GM12878 (cell line): Measurements from ENCODE around the gene TRPC6. TPM values are rescaled to one million over a fixed set of nuclear protein-coding genes. Genes with fewer than 3 reads are reported as not detected.

Experiments
- ATAC-seq: fragments of 200-7000 bp; cut with Tn5 transposase; 3 replicates; pipeline ENCODE4 v1.9.1; 2020; ENCODE audit warnings: mild to moderate bottlenecking, moderate library complexity
- BruUV-seq: library from RNA; stranded (reverse); fragments of 400-500 nt; replicated peaks from 2 replicates; lab custom pipeline; 2021; lab: Mats Ljungman, UMichigan
- CTCF ChIA-PET: fragments of 300-600 bp; sonication (Branson Sonifier 250); formaldehyde crosslinking; extraction: SDS; loops from one replicate; lab custom pipeline; 2021; ENCODE audit warnings: inconsistent platforms; lab: Yijun Ruan, JAX
- POLR2A ChIA-PET: fragments of 350-600 bp; formaldehyde crosslinking; extraction: SDS; loops from one replicate; lab custom pipeline; 2021; ENCODE audit warnings: inconsistent platforms; lab: Charles Lee
- RAD21 ChIA-PET: fragments of 300-600 bp; sonication (Branson Sonifier 250); formaldehyde crosslinking; loops from one replicate; lab custom pipeline; 2023; ENCODE audit warnings: antibody characterized with exemption; ENCODE audit not compliant: unreplicated experiment; lab: Charles Lee
- SMC1A ChIA-PET: fragments of 300-600 bp; sonication (Branson Sonifier 250); formaldehyde crosslinking; loops from one replicate; lab custom pipeline; 2023; ENCODE audit not compliant: unreplicated experiment, uncharacterized antibody; lab: Charles Lee
- DNase-seq: peaks from one replicate; pipeline ENCODE4 v3.0.0-alpha.2; 2011; ENCODE audit warnings: low read depth, low spot score
- FAIRE-seq: peaks from 3 replicates; lab custom pipeline; 2011; peaks lifted over from hg19 to GRCh38; lab: Jason Lieb, UNC
- H2AFZ ChIP-seq: 2 replicates; pipeline ENCODE4 v1.6.0; 2011; ENCODE audit warnings: low read depth, low read length, control low read depth; ENCODE audit not compliant: control insufficient read depth
- H3K27ac ChIP-seq: 2 replicates; pipeline ENCODE4 v1.5.1; 2011; ENCODE audit warnings: control low read depth; ENCODE audit not compliant: control insufficient read depth, insufficient read depth
- H3K27me3 ChIP-seq, 2 experiments: replicated peaks in 1 of 2; 2 replicates each; pipeline versions ENCODE4 v1.6.0 to v1.6.1; 2011; ENCODE audit warnings: low read length in 1 of 2; ENCODE audit not compliant: control insufficient read depth in 2 of 2, insufficient read depth in 2 of 2
- H3K36me3 ChIP-seq, 2 experiments: 2 replicates each; pipeline ENCODE4 v1.5.1; 2011; ENCODE audit warnings: low read length in 1 of 2; ENCODE audit not compliant: control insufficient read depth in 2 of 2, insufficient read depth in 2 of 2
- H3K4me1 ChIP-seq: 2 replicates; pipeline ENCODE4 v1.6.1; 2011; ENCODE audit warnings: mild to moderate bottlenecking, low read length, moderate library complexity, mixed read lengths; ENCODE audit not compliant: control insufficient read depth, insufficient read depth
- H3K4me2 ChIP-seq: 2 replicates; pipeline ENCODE4 v1.6.0; 2011; ENCODE audit warnings: control low read depth; ENCODE audit not compliant: control insufficient read depth, insufficient read depth
- H3K4me3 ChIP-seq: fragments of 200-600 bp; sonication (generic); 2 replicates; pipeline ENCODE4 v1.5.1; 2016
- H3K79me2 ChIP-seq: 2 replicates; pipeline ENCODE4 v1.6.0; 2011; ENCODE audit warnings: low read length; ENCODE audit not compliant: control insufficient read depth, insufficient read depth
- H3K9ac ChIP-seq: 2 replicates; pipeline ENCODE4 v1.8.0; 2011; ENCODE audit warnings: low read length, control low read depth, mixed read lengths; ENCODE audit not compliant: control insufficient read depth, insufficient read depth
- H3K9me3 ChIP-seq: replicated peaks from 3 replicates; pipeline ENCODE4 v1.5.1; 2011; ENCODE audit warnings: mild to moderate bottlenecking, low read length; ENCODE audit not compliant: control insufficient read depth, insufficient read depth
- H4K20me1 ChIP-seq: 2 replicates; pipeline ENCODE4 v1.6.0; 2011; ENCODE audit not compliant: control insufficient read depth, insufficient read depth
- CREB1 ChIP-seq: IDR thresholded peaks from 2 replicates; pipeline ENCODE4 v1.6.1; 2012; ENCODE audit warnings: low read depth, mild to moderate bottlenecking, inconsistent platforms
- HDGF ChIP-seq: fragments of 450-650 bp; IDR thresholded peaks from 2 replicates; pipeline ENCODE4 v1.6.1; 2016; ENCODE audit warnings: antibody characterized with exemption
- NR2C1 ChIP-seq: fragments of 450-650 bp; IDR thresholded peaks from 2 replicates; pipeline ENCODE4 v1.6.1; 2017; ENCODE audit warnings: antibody characterized with exemption, mild to moderate bottlenecking, moderate library complexity
- SIN3A ChIP-seq: IDR thresholded peaks from 2 replicates; pipeline ENCODE4 v1.6.1; 2012; ENCODE audit warnings: low read depth, low read length, improper control_type of control experiment
- SMC3 ChIP-seq: IDR thresholded peaks from 2 replicates; pipeline ENCODE4 v1.6.1; 2011; ENCODE audit warnings: low read length, improper control_type of control experiment, borderline replicate concordance
- ZSCAN29 ChIP-seq: fragments of 450-650 bp; IDR thresholded peaks from 2 replicates; pipeline ENCODE4 v1.6.1; 2017; ENCODE audit warnings: mild to moderate bottlenecking, moderate library complexity
- ZZZ3 ChIP-seq: IDR thresholded peaks from 2 replicates; pipeline ENCODE4 v1.6.1; 2011; ENCODE audit warnings: low read depth; ENCODE audit not compliant: control insufficient read depth, insufficient read length
- WGBS: methylation state at CpG from one replicate; pipeline ENCODE4 v1.1.6; 2016; ENCODE audit warnings: low lambda C conversion rate; ENCODE audit not compliant: insufficient replicate concordance, insufficient coverage; ENCODE audit errors: missing lambda C conversion rate; 5-methylcytosine and 5-hydroxymethylcytosine counted together
- in situ Hi-C: fragments of 300-500 bp; cut with MboI; formaldehyde crosslinking; loops from 9 replicates; pipeline ENCODE4 v1.14.3; 2018; ENCODE audit warnings: mixed read lengths
- intact Hi-C: fragments of 100-400 bp; cut with micrococcal nuclease; formaldehyde crosslinking; loops from one replicate; pipeline ENCODE4 v1.14.2; 2022; ENCODE audit not compliant: unreplicated experiment
- polyA plus RNA-seq, 11 experiments: library from polyadenylated mRNA; depleted of rRNA in 4 of 11; unstranded in 6 of 11; stranded (reverse) in 5 of 11; fragments of >200 nt; fragmentation: Nextera tagmentation in 4 of 11; fragmentation: Illumina TruSeq in 1 of 11; extraction: Ambion mirVana in 4 of 11; extraction: Trizol in 1 of 11; gene quantifications; 1 replicate in 1 of 11; 2 replicates in 10 of 11; pipeline versions ENCODE4 v1.2.1 to v1.2.3, GENCODE V29; 2011 to 2016; ENCODE audit warnings: inconsistent platforms in 2 of 11, missing spikeins in 2 of 11, low read depth in 1 of 11
- total RNA-seq, 4 experiments: library from RNA; depleted of rRNA in 3 of 4; stranded (reverse); fragments of >200 nt in 3 of 4; fragmentation: Illumina TruSeq in 1 of 4; extraction: Trizol in 1 of 4; gene quantifications; 2 replicates each; pipeline versions ENCODE4 v1.2.1 to v1.2.3, GENCODE V29; 2013 to 2021
- TF ChIP-seq, protein P1 (sequence below): fragments of 450-650 bp; IDR thresholded peaks from 2 replicates; pipeline ENCODE4 v1.6.1; 2018; ENCODE audit warnings: borderline replicate concordance, mild to moderate bottlenecking; ENCODE audit not compliant: partially characterized antibody

TRPC6 gene
- total and polyA plus RNA-seq, 10 of the 15 experiments (the other 5 are each of a cell fraction or from before 2014, with no cell fraction given), result not detected

DNA sequence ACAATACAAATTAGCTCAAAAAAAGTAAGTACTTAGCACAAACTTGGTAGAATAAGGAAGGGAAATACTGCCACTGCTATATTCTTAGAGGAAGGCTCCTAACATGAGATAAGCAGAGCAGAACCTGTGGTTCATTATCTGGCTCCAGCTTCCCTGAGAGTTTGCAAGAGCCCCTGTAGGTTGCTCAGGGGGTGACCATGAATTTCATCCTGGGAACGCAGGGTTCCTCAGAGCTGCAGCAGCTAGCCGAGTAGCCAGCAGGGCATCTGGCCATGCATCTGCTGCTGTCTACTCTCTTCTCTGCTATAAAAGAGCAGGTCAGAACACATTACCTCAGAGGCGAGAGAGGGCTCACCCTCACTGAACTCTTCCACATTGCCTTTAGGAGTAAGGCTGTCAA, 67.3 kb downstream of the TRPC6 start:
- 0% methylated on average over 3 of the region's 3 CpGs for WGBS
- intact Hi-C loops (no loop called here), in situ Hi-C loops (no loop called here)
- Histone ChIP-seq H3K9ac (no peak overlapping the region), H3K4me2 (no peak overlapping the region), H3K9me3 (no peaks in the 10 kb centered on the region), H3K27me3 (no peaks in the 10 kb centered on the region; a peak in 1 of 4 replicates), H3K36me3 (no peaks in the 10 kb centered on the region), H3K4me3 (no peak overlapping the region), H3K27ac (no peak overlapping the region), H4K20me1 (no peaks in the 10 kb centered on the region), H3K79me2 (no peaks in the 10 kb centered on the region), H2AFZ (no peak overlapping the region), H3K4me1 (no peaks in the 10 kb centered on the region)
- RAD21 ChIA-PET, result no interaction called here
- POLR2A ChIA-PET, result no interaction called here
- CTCF ChIA-PET, result no interaction called here
- SMC1A ChIA-PET, result no interaction called here
- DNase-seq (no peak), ATAC-seq (no peak), FAIRE-seq (no peak)
- no TSS peak for BruUV-seq
- TF ChIP-seq SMC3 (no peak), CREB1 (no peak), NR2C1 (no peak), ZZZ3 (no peak), SIN3A (no peak), HDGF (no peak), ZSCAN29 (no peak)
- TF ChIP-seq, protein P1, sequence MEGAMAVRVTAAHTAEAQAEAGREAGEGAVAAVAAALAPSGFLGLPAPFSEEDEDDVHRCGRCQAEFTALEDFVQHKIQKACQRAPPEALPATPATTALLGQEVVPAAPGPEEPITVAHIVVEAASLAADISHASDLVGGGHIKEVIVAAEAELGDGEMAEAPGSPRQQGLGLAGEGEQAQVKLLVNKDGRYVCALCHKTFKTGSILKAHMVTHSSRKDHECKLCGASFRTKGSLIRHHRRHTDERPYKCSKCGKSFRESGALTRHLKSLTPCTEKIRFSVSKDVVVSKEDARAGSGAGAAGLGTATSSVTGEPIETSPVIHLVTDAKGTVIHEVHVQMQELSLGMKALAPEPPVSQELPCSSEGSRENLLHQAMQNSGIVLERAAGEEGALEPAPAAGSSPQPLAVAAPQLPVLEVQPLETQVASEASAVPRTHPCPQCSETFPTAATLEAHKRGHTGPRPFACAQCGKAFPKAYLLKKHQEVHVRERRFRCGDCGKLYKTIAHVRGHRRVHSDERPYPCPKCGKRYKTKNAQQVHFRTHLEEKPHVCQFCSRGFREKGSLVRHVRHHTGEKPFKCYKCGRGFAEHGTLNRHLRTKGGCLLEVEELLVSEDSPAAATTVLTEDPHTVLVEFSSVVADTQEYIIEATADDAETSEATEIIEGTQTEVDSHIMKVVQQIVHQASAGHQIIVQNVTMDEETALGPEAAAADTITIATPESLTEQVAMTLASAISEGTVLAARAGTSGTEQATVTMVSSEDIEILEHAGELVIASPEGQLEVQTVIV, result no peak
